GM19463 (cell line): ENCODE data around the gene ZNF556.
"Not testable (repeated sequence)": the region's sequence is repeated elsewhere in the genome, so short reads cannot be mapped to it uniquely, and the experiment has no call there.

ENCODE experiments used
- ATAC-seq: cut with Tn5 transposase; IDR thresholded peaks from one replicate; pipeline ENCODE4 v1.9.1; 2021; ENCODE audit warnings: mild to moderate bottlenecking, moderate library complexity; ENCODE audit not compliant: unreplicated experiment

ZNF556 gene

DNA sequence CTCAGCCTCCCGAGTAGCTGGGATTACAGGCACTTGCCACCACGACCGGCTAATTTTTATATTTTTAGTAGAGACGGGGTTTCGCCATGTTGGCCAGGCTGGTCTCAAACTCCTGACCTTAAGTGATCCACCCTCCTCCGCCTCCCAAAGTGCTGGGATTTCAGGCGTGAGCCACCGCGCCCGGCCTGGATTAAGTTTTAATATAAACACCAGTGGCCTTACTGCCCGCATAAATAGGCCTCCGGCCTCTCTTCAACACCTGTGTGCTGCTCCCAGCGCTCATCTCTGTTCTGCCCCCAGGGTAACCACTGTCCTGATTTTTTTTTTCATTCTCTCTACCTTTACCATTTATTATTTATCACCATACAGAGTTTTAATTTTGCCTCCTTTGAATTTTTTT, 36.2 kb downstream of the ZNF556 start:
- ATAC-seq: not testable (repeated sequence)

DNA sequence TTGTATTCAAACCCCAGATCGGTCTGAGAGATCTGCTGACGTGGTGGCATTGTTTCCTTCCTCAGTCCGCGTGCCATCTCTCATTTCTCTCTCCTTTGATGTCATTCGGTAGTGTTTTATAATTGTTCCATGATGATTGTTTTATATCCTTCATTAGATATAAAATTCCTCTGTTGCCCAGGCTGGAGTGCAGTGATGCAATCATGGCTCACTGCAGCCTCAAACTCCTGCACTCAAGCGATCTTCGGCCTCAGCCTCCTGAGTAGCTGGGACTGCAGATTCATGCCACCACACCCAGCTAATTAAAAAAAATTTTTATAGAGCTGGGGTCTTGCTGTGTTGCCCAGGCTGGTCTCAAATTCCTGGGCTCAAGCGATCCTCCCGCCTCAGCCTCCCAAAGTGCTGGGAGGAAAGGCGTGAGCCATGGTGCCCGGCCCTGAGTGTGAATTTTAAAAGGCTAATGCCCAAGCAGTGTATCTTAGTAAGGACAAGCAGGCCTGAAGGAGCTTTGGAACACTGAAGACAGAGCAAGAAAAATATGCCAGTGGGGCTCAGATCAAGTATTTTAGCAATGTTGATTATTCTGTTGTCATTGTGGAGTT, 38.9 kb downstream of the ZNF556 start:
- no peak for ATAC-seq

DNA sequence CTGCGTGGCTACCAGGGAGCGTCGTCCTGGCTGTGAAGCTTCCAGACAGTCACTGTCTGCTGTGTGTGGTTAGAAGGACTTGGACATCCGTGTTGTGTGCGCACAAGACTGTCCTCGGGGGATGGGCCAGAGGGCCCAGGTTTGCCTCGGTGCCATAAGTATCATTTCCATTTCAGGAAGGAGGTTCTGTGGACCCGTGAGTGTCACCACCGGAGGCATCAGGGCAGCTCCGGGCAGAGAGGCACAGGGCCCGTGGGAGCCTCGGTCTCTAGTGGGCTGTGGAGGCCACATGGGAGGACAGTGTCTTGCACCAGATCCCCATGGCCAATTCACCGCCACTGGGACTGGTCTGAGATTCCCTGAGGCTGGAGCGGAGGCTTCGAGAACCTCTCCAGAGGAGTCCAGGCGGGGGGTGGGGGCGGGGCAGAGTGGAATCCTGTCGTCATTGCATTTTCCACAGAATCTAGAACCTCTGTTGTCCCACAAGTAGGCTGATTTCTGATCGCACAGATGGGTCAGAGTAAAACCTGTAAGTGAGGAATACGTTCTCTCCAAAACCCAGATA, 39.6 kb downstream of the ZNF556 start:
- no peak for ATAC-seq

DNA sequence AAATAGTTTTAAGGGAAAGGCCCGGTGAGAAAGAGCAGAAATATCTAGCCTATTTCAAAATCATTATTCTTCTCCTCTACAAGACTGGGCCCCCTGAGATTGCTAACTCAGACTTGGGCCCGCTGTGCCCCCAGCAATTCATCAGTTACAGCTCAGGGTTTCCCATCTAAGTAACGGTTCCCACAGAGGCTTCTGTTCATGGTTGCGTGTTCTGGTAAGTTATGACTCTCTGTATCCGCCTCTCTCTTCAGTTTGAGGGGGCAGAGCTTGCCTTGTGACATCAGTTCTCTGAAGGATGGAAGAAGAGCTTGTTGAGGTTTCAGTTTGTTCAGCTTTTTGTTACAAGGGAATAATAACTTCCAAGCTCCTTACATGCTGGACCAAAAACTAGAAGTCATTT, 45.2 kb downstream of the ZNF556 start:
- ATAC-seq: no peak

DNA sequence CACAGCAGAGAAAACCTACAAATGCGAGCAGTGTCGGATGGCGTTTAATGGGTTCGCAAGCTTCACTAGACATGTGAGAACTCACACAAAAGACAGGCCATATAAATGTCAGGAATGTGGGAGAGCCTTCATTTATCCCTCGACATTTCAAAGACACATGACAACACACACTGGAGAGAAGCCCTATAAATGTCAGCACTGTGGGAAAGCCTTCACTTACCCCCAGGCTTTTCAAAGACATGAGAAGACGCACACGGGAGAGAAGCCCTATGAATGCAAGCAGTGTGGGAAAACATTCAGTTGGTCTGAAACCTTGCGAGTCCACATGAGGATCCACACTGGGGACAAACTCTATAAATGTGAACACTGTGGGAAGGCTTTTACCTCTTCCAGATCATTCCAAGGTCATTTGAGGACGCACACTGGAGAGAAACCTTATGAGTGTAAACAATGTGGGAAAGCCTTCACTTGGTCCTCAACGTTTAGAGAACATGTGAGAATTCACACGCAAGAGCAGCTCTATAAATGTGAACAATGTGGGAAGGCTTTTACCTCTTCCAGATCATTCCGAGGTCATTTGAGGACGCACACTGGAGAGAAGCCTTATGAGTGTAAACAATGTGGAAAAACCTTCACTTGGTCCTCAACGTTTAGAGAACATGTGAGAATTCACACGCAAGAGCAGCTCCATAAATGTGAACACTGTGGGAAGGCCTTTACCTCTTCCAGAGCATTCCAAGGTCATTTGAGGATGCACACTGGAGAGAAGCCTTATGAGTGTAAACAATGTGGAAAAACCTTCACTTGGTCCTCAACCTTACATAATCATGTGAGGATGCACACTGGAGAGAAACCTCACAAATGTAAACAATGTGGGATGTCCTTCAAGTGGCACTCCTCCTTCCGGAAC, 50.4 kb downstream of the ZNF556 start:
- no peak for ATAC-seq

DNA sequence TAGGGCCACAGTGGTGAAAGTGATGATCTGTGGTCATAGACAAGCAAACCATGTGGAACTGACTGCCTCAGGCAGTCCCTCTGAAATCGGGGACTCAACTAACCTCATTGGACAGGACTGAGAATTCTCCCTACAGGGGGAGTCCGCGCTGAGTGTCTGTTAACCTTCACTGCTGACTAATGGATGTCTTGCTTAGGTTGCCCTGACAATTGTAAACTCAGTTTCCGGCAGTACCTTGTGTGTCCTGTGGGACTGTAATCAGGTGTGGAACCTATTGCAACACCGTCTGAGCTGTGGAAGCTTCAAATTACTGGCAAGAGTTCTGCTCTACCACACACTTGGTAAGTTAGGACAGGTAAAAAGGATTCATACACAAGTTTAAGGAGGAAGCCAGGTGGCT, 55.9 kb downstream of the ZNF556 start:
- no peak for ATAC-seq

DNA sequence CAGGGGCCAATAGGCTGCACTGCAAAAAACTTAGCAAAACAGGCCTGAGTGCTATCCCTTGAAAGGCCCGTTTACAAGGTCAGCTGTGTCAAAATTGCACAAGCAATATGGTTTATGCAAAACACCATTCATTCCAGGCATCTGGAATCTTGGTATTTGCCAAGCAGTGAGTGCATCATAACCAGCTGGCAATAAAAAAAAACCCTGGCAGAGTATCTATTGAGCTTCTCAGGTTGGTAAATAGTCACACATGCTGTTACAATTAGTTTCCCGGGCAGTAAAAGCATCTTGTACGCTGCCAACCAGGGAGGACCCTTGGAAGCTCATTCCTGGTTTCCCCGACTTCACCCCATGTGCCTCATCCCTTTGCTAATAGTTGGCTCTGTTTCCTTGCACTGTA, 56.4 kb downstream of the ZNF556 start:
- no peak for ATAC-seq

DNA sequence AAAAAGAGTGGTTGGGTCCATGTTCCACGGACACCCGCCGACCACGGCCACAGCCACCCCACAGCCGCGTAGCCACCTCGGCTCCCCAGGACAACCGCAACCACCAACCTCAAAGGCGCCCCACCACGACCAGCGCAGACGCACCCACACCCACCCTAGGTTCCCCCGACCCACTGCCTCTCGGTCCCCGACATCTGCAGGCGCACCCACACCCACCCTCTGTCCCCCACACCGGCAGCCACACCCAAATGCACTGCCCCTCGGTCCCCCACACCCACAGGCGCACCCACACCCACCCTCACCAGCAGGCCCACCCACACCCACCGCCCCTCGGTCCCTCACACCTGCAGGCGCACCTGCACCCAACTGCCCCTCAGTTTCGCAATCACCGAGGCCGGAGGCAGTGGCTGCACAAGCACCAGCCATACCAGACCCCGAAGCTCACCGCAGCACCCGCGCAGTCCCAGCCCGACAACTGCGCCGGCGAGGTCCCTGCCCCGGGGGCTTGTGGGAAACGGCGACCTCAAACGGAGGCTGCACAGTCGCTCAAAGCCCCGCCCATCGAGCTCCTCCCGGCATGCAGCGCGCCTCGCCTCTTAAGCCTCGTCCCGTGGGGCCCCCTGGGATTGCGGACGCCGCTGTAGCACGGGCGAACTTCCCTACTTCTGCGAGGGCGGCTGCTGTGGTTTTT, 59.4 kb downstream of the ZNF556 start:
- ATAC-seq: no peak

DNA sequence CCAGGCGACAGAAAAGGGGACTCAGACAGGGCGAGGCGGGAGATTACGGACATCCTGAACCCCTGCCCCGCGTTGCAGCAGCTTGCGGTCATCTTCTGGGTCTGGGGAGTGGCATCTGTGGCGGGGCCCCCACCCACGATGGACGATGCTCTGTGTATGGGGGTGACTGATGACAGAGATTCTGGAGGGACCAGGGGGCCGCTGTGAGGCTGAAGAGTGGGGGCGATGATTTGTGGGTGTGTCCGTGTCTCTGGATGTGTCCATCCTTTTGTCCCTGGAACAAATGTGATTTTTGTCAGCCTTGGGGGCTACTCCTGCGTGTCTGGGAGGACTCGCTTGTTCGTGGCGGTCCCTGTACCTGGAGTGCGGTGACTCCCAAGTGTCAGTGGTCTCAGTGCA, 59.9 kb downstream of the ZNF556 start:
- ATAC-seq: no peak
